Mucosa of descending colon (tissue), 3 donors: Measurements from ENCODE around the gene TMCO4. TPM values are rescaled to one million over a fixed set of nuclear protein-coding genes. Genes with fewer than 3 reads are reported as not detected.

Source experiments
- ATAC-seq: fragments of 200-7000 bp; cut with Tn5 transposase; one replicate; pipeline ENCODE4 v1.9.1; 2020; ENCODE audit warnings: mild to moderate bottlenecking, moderate library complexity
- DNase-seq, 3 donors: peaks; one replicate each; pipeline ENCODE4 v3.0.0-alpha.2; 2020
- H3K36me3 ChIP-seq: fragments of 200-600 bp; one replicate; pipeline ENCODE4 v1.8.0; 2021; ENCODE audit warnings: low read depth, mild to moderate bottlenecking
- H3K4me1 ChIP-seq: fragments of 200-600 bp; one replicate; pipeline ENCODE4 v1.8.0; 2021; ENCODE audit warnings: low read depth, mild to moderate bottlenecking
- H3K4me3 ChIP-seq: fragments of 200-600 bp; one replicate; pipeline ENCODE4 v1.8.0; 2021; ENCODE audit warnings: mild to moderate bottlenecking
- H3K9me3 ChIP-seq: fragments of 200-600 bp; one replicate; pipeline ENCODE4 v1.8.0; 2021; ENCODE audit warnings: mild to moderate bottlenecking
- intact Hi-C, 2 donors: fragments of 100-400 bp; cut with DNase I in 1 of 2; cut with micrococcal nuclease in 1 of 2; formaldehyde crosslinking; loops; one replicate each; pipeline versions ENCODE4 v1.11.0 to v1.11.1; 2022; cut with DNase I, micrococcal nuclease
- total RNA-seq, 3 donors: library from RNA; stranded (reverse); fragmentation: NEBNext Ultra II Directional in 2 of 3; extraction: Animal tissue kit (Norgen Biotek cat#: 25700) in 2 of 3; gene quantifications; one replicate each; pipeline versions ENCODE4 v1.2.1 to v1.2.4, GENCODE V29; 2021 to 2023
- TF ChIP-seq, protein P1 (sequence below): fragments of 200-600 bp; IDR thresholded peaks from one replicate; pipeline ENCODE4 v1.8.0; 2022; ENCODE audit warnings: antibody characterized with exemption, mild to moderate bottlenecking
- donor health status: DM: no; HTN: no; CAD: no; lungs with moderate emphysema.
- donor health status: DM: no; HTN: no; CAD: no.
- donor health status: DM: no; HTN: yes; CAD: no.

TMCO4 gene
- total RNA-seq, 3 donors from 2014 or later = 27.9 to 42.8 (median 31.9) TPM

DNA sequence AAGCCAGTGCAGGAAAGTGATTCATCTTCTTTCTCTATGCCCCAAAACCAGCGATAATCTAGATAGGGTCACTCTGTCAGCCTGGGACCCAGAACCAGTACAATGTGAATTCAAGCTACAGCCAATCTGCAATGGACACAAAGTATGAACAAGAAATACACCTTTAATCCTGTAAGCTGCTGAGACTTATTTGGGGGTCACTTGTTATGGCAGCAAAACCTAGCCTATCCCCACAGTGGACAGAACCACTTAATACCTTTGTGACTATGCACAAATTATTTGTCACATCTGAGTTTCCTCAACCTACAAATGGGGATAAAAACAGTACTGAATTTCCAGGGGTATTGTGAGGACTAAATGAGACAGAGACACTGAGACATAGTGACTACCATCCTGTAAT lies 50.0 kb downstream of the TMCO4 start:
- TF ChIP-seq, protein P1, sequence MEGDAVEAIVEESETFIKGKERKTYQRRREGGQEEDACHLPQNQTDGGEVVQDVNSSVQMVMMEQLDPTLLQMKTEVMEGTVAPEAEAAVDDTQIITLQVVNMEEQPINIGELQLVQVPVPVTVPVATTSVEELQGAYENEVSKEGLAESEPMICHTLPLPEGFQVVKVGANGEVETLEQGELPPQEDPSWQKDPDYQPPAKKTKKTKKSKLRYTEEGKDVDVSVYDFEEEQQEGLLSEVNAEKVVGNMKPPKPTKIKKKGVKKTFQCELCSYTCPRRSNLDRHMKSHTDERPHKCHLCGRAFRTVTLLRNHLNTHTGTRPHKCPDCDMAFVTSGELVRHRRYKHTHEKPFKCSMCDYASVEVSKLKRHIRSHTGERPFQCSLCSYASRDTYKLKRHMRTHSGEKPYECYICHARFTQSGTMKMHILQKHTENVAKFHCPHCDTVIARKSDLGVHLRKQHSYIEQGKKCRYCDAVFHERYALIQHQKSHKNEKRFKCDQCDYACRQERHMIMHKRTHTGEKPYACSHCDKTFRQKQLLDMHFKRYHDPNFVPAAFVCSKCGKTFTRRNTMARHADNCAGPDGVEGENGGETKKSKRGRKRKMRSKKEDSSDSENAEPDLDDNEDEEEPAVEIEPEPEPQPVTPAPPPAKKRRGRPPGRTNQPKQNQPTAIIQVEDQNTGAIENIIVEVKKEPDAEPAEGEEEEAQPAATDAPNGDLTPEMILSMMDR = no peak
- intact Hi-C loops = no loop called here
- H3K4me1 ChIP-seq = no peaks in the 10 kb centered on the region
- no peaks in the 10 kb centered on the region for H3K36me3 ChIP-seq
- no peaks in the 10 kb centered on the region for H3K9me3 ChIP-seq
- ATAC-seq (no peak), DNase-seq (no peak)
- no peak overlapping the region for H3K4me3 ChIP-seq

DNA sequence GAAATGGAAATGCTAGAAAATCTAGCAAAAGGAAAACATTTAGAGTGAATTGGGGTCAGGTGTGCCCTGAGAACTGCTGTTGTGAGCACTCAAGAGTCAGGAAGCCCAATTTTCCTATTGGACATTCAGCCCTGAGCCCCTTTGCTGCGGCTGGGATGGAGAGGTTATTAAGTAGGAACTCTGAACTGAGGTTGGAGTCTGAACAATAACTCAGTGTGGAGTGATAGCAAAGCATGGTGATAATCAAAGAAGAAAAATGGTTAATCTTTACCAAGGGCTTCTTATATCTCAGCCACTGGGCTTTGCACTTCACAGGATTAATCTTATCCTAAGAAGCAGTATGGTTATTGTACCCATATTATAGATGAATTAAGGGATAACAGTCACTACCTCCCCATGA lies 52.0 kb downstream of the TMCO4 start:
- TF ChIP-seq, protein P1 = no peak
- intact Hi-C loops = no loop called here
- Histone ChIP-seq H3K4me1 (no peaks in the 10 kb centered on the region), H3K9me3 (no peaks in the 10 kb centered on the region), H3K36me3 (peaks cover 3% of the 10 kb centered on the region), H3K4me3 (no peak overlapping the region)
- DNase-seq (no peak), ATAC-seq (no peak)

DNA sequence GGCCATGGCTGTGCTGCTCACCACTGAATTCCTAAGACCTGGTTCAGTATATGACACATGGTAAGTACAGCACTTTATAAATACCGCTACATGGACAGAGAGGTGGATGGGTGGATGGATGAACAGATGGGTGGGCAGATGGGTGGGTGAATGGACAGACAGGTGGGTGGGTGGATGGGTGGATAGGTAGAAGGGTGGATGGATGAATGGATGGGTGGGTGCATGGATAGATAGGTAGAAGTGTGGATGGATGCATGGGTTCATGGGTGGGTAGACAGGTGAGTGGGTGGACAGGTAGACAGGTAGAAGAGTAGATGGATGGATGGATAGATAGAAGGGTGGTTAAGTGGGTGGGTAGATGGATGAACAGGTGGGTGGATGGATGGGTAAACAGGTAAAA lies 54.8 kb downstream of the TMCO4 start:
- DNase-seq = no peak

DNA sequence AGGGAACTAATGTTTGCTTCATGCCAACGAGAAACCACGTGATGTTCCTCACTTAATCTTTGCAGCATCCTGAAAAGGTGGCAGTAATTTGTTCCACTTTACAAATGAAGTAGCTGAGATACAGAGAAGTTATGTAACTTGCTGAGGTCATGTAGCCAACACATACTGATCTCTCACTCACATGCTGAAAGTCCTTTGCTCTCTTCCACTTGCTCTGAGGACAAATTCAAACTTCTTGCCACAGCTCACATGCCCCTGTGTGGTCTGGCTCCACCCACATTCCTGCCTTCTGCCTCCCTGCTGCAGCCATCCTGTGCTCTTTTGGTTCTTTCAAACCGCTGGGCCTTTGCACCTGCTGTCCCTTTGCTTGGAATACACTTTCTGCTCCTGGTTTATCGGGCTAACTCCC lies 55.4 kb downstream of the TMCO4 start:
- TF ChIP-seq, protein P1 = no peak
- H3K36me3 ChIP-seq = peaks cover 3% of the 10 kb centered on the region
- H3K9me3 ChIP-seq = no peaks in the 10 kb centered on the region
- no peaks in the 10 kb centered on the region for H3K4me1 ChIP-seq
- no peak overlapping the region for H3K4me3 ChIP-seq
- intact Hi-C loops = no loop called here
- DNase-seq (no peak), ATAC-seq (no peak)

More for the DNA sequence above, 54.8 kb downstream of the TMCO4 start:
- Histone ChIP-seq H3K4me1 (no peaks in the 10 kb centered on the region), H3K9me3 (no peaks in the 10 kb centered on the region), H3K36me3 (peaks cover 3% of the 10 kb centered on the region), H3K4me3 (no peak overlapping the region)
- no peak for ATAC-seq
- TF ChIP-seq, protein P1 = no peak
- intact Hi-C loops = no loop called here

DNA sequence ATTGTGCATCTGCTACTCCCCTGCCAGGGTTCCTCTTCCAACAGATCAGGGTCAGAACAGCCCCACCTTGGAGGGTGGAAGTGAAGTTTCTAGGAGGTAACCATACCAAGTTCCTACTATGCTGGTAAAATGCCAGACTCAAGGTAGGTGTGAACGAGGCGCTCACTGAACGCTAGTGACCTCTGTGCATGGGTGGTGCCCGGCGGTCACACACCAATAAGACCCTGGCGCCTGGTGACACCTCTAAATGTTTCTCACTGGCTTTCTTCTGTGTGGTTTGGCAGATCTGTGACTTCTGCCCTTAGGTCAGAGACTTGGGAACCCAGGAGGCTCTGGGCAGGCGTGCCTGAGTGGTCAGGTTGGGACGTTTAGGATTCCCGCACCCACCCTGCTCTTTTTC lies 55.9 kb downstream of the TMCO4 start:
- Histone ChIP-seq H3K9me3 (no peaks in the 10 kb centered on the region), H3K36me3 (peaks cover 3% of the 10 kb centered on the region), H3K4me1 (no peaks in the 10 kb centered on the region), H3K4me3 (no peak overlapping the region)
- DNase-seq = no peak
- peak; percentile 59 for ATAC-seq
- intact Hi-C loops = no loop called here
- TF ChIP-seq, protein P1 = no peak

DNA sequence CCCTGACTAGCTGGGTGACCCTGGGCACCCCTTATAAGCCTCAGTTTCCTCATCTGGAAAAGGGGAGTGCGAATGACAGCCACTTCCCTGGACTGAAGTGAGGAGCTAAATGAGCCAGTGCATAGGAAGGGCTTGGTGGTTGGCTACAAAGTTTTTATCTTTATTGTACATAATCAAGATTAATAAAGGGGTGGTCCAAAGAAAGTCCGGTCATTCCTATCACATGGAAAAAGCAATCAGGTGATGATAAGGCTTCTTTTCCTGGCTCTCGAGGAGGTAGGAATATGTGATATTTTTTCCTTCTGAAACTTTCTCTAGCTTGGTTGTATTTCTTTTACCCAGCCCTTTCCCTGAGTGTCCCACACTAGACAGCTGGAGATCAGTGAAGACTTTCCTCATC lies 56.5 kb downstream of the TMCO4 start:
- TF ChIP-seq, protein P1 = no peak
- Histone ChIP-seq H3K36me3 (peaks cover 3% of the 10 kb centered on the region), H3K9me3 (no peaks in the 10 kb centered on the region), H3K4me1 (no peaks in the 10 kb centered on the region), H3K4me3 (no peak overlapping the region)
- intact Hi-C loops = no loop called here
- DNase-seq (no peak), ATAC-seq (peak; percentile 70)
